Lung (tissue), 16 donors: ENCODE results near the gene SUGP1. TPM values are rescaled to one million over a fixed set of nuclear protein-coding genes. Genes with fewer than 3 reads are reported as not detected.

Experiments used
- ATAC-seq: fragments of 200-7000 bp; cut with Tn5 transposase; one replicate; pipeline ENCODE4 v1.9.1; 2020; ENCODE audit warnings: moderate number of reproducible peaks; ENCODE audit not compliant: insufficient read depth, low FRiP score
- DNase-seq, 3 donors: peaks; one replicate each; pipeline ENCODE4 v3.0.0-alpha.2; 2013 to 2017
- H3K27ac ChIP-seq, 2 donors: one replicate each; pipeline ENCODE4 v1.5.1; 2013; ENCODE audit warnings: mild to moderate bottlenecking in 2 of 2, moderate library complexity in 2 of 2, control low read depth in 1 of 2, inconsistent platforms in 1 of 2, low read depth in 1 of 2, low read length in 1 of 2
- H3K27me3 ChIP-seq, 3 donors: one replicate each; pipeline ENCODE4 v1.5.1; 2013; ENCODE audit warnings: low read length in 2 of 3; ENCODE audit not compliant: control insufficient read depth in 3 of 3, insufficient read depth in 3 of 3
- H3K36me3 ChIP-seq, 4 donors: one replicate each; pipeline ENCODE4 v1.5.1; 2013; ENCODE audit warnings: low read length in 4 of 4, mild to moderate bottlenecking in 1 of 4, moderate library complexity in 1 of 4; ENCODE audit not compliant: control insufficient read depth in 4 of 4, insufficient read depth in 4 of 4
- H3K4me1 ChIP-seq, 5 donors: one replicate each; pipeline ENCODE4 v1.5.1; 2013; ENCODE audit warnings: low read length in 5 of 5, mild to moderate bottlenecking in 2 of 5, moderate library complexity in 1 of 5; ENCODE audit not compliant: control insufficient read depth in 5 of 5, insufficient read depth in 5 of 5
- H3K4me3 ChIP-seq: one replicate; pipeline ENCODE4 v1.5.1; 2013; ENCODE audit warnings: mild to moderate bottlenecking, control low read depth, moderate library complexity
- H3K9ac ChIP-seq, 2 donors: one replicate each; pipeline ENCODE4 v1.5.1; 2013; ENCODE audit warnings: low read length in 2 of 2, control low read depth in 1 of 2; ENCODE audit not compliant: insufficient read depth in 1 of 2
- H3K9me3 ChIP-seq, 4 donors: one replicate each; pipeline ENCODE4 v1.5.1; 2013; ENCODE audit warnings: low read length in 3 of 4, mild to moderate bottlenecking in 1 of 4, moderate library complexity in 1 of 4; ENCODE audit not compliant: control insufficient read depth in 4 of 4, insufficient read depth in 3 of 4
- WGBS, 2 donors: extraction: QIAGEN DNeasy Blood & Tissue Kit; methylation state at CpG; one replicate each; pipeline ENCODE4 v1.1.7; 2013; 5-methylcytosine and 5-hydroxymethylcytosine counted together
- long read RNA-seq, 5 donors: transcript quantifications; one replicate each; lab custom pipeline, GENCODE V29; 2026
- polyA plus RNA-seq, 2 donors: library from polyadenylated mRNA; stranded (reverse); fragments of 200-250 nt; gene quantifications; one replicate each; pipeline ENCODE4 v1.2.1, GENCODE V29; 2013
- total RNA-seq, 2 donors: library from RNA; depleted of rRNA in 1 of 2; stranded (reverse); fragments of >200 nt in 1 of 2; gene quantifications; one replicate each; pipeline ENCODE4 v1.2.1, GENCODE V29; 2014 to 2021
- TF ChIP-seq, protein P1 (sequence below): IDR thresholded peaks from 2 replicates; pipeline ENCODE4 v1.5.1; 2012; ENCODE audit warnings: mild to moderate bottlenecking; ENCODE audit errors: control extremely low read depth, extremely low read depth
- donor health status: control.
- donor health status: control.
- donor health status: Bipolar disorder and iron deficiency.
- donor health status: healthy.
- donor health status: DM: yes; HTN: yes; CAD: no.

The SUGP1 gene, protein sequence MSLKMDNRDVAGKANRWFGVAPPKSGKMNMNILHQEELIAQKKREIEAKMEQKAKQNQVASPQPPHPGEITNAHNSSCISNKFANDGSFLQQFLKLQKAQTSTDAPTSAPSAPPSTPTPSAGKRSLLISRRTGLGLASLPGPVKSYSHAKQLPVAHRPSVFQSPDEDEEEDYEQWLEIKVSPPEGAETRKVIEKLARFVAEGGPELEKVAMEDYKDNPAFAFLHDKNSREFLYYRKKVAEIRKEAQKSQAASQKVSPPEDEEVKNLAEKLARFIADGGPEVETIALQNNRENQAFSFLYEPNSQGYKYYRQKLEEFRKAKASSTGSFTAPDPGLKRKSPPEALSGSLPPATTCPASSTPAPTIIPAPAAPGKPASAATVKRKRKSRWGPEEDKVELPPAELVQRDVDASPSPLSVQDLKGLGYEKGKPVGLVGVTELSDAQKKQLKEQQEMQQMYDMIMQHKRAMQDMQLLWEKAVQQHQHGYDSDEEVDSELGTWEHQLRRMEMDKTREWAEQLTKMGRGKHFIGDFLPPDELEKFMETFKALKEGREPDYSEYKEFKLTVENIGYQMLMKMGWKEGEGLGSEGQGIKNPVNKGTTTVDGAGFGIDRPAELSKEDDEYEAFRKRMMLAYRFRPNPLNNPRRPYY
- total RNA-seq (10 to 100 TPM; 22.3 to 42.8 TPM), polyA plus RNA-seq (10 to 100 TPM; 27.9 to 29.5 TPM)
- long read RNA-seq, donor 1, transcript SUGP1-201 (14 exons, 2,423 nt), result major isoform, 10 of 99 reads
- long read RNA-seq, donor 1, transcript SUGP1-208 (4 exons, 715 nt), result minor isoform, 8 of 99 reads
- long read RNA-seq, donor 1, partial matches to known transcripts, result 79 of 99 reads
- long read RNA-seq, donor 1, other reads (novel, unspliced or antisense), result 0 of 99 reads
- long read RNA-seq, donor 2, partial matches to known transcripts, result 0 of 5 reads
- long read RNA-seq, donor 2, other reads (novel, unspliced or antisense), result 0 of 5 reads
- long read RNA-seq, donor 3, transcript SUGP1-208 (4 exons, 715 nt), result major isoform, 5 of 6 reads
- long read RNA-seq, donor 3, partial matches to known transcripts, result 0 of 6 reads
- long read RNA-seq, donor 3, other reads (novel, unspliced or antisense), result 0 of 6 reads
- long read RNA-seq, donor 4, partial matches to known transcripts, result 0 of 7 reads
- long read RNA-seq, donor 4, other reads (novel, unspliced or antisense), result 0 of 7 reads
- long read RNA-seq, donor 5, transcript SUGP1-208 (4 exons, 715 nt), result major isoform, 6 of 24 reads
- long read RNA-seq, donor 5, transcript SUGP1-201 (14 exons, 2,423 nt), result minor isoform, 5 of 24 reads
- long read RNA-seq, donor 5, partial matches to known transcripts, result 10 of 24 reads
- long read RNA-seq, donor 5, other reads (novel, unspliced or antisense), result 0 of 24 reads

DNA sequence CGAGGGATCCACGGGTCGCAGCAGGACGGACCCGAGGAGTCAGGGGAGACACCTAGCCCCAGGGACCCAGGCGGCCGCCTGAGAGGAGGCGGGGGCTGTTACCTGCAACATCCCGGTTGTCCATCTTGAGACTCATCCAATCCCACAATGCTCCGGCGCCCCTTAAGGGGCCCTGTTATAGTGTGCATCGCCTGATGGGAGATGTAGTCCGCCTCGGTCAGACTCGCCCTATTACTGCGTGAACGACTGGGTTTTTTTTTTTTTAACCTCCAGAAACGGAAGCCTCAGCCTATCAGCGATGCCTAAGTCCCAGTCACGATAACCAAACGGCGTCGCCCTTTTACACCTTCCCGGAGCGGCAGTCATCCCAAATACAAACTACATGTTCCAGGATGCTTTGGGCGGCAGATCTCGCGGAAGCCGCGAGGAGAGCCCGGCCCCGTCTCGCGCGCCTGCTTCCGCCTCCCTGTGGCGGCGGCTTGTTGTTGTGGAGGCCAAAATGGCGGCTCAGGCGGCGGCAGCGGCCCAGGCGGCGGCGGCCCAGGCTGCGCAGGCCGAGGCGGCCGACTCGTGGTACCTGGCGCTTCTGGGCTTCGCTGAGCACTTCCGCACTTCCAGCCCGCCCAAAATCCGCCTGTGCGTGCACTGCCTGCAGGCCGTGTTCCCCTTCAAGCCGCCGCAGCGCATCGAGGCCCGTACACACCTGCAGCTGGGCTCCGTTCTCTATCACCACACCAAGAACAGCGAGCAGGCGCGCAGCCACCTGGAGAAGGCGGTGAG lies at the start of gene SUGP1, which contains the start of gene MAU2:
SUGP1 (minus strand) TSS at position 149 of the 780 bp plus-strand sequence; CDS start at position 136, 13 bp downstream.
MAU2 (plus strand) TSS at position 469 of the 780 bp plus-strand sequence; CDS start at position 500, 31 bp downstream.
- 0% methylated on average over 63 to 67 of the region's 67 CpGs for WGBS, 2 donors
- H3K27ac ChIP-seq, result peak within 1 kb of the TSS; percentile 78 to 96
- peak; percentile 98 for ATAC-seq

DNA sequence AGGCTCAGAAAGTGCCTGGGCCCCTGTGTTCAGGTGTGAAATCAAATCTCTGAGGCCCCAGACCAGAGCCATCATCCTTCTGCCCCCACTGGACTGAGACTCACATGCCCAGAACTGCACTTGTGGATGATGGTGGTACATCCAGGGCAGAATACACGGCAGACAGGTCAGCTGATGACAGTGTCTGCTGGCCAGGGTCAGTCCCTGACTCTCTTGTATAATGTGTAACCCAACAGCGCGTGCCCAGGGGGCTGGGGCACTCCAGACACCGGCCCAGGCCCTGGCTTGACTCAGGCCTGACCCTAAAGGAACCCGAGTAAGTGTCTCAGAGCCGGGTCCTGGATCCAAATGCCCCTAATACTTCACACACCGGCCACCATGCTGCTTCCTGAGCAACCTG lies 47.8 kb upstream of the SUGP1 start:
- H3K27ac ChIP-seq, result no peak overlapping the region
- WGBS, 2 donors, result 84 to 91% methylated on average over 7 of the region's 7 CpGs
- ATAC-seq (no peak), DNase-seq (no peak)
- TF ChIP-seq, protein P1, sequence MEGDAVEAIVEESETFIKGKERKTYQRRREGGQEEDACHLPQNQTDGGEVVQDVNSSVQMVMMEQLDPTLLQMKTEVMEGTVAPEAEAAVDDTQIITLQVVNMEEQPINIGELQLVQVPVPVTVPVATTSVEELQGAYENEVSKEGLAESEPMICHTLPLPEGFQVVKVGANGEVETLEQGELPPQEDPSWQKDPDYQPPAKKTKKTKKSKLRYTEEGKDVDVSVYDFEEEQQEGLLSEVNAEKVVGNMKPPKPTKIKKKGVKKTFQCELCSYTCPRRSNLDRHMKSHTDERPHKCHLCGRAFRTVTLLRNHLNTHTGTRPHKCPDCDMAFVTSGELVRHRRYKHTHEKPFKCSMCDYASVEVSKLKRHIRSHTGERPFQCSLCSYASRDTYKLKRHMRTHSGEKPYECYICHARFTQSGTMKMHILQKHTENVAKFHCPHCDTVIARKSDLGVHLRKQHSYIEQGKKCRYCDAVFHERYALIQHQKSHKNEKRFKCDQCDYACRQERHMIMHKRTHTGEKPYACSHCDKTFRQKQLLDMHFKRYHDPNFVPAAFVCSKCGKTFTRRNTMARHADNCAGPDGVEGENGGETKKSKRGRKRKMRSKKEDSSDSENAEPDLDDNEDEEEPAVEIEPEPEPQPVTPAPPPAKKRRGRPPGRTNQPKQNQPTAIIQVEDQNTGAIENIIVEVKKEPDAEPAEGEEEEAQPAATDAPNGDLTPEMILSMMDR, result no peak
- no peak overlapping the region for H3K4me3 ChIP-seq
- H3K27me3 ChIP-seq, result no peaks in the 10 kb centered on the region
- no peak overlapping the region for H3K9ac ChIP-seq
- no peaks in the 10 kb centered on the region for H3K36me3 ChIP-seq
- H3K4me1 ChIP-seq, result peaks cover 0 to 12% (median 3%) of the 10 kb centered on the region in 5 donors
- no peaks in the 10 kb centered on the region for H3K9me3 ChIP-seq

More for the DNA sequence above, at the start of gene SUGP1, which contains the start of gene MAU2:
- H3K36me3 ChIP-seq, result peaks cover 3 to 21% (median 19%) of the 10 kb centered on the region in 4 donors
- TF ChIP-seq, protein P1, result peak; percentile 21
- peaks cover 0 to 21% (median 5%) of the 10 kb centered on the region in 5 donors for H3K4me1 ChIP-seq
- H3K9me3 ChIP-seq, result no peaks in the 10 kb centered on the region
- DNase-seq, result peak; percentile 92 to 94 (median 92)
- H3K9ac ChIP-seq, result peak within 1 kb of the TSS; percentile 91 to 97
- H3K4me3 ChIP-seq, result peak within 1 kb of the TSS; percentile 100
- no peaks in the 10 kb centered on the region for H3K27me3 ChIP-seq
